H9 (cell line): ENCODE results near the gene ASCL3. TPM values are rescaled to one million over a fixed set of nuclear protein-coding genes. Genes with fewer than 3 reads are reported as not detected.

ENCODE experiments used
- DNase-seq: peaks from one replicate; pipeline ENCODE4 v3.0.0-alpha.2; 2017
- H2AFZ ChIP-seq: one replicate; pipeline ENCODE4 v1.6.1; 2013; ENCODE audit warnings: mild to moderate bottlenecking, low read length, control low read depth, moderate library complexity
- H2AK5ac ChIP-seq: 2 replicates; pipeline ENCODE4 v1.6.1; 2013; ENCODE audit warnings: low read length, control low read depth, mixed read lengths; ENCODE audit not compliant: insufficient read length
- H2BK120ac ChIP-seq: one replicate; pipeline ENCODE4 v1.6.1; 2013; ENCODE audit warnings: low read depth, mild to moderate bottlenecking, low read length, control low read depth, inconsistent platforms; ENCODE audit not compliant: poor library complexity, severe bottlenecking
- H2BK12ac ChIP-seq: 2 replicates; pipeline ENCODE4 v1.6.1; 2013; ENCODE audit warnings: low read length, control low read depth, mixed read lengths, low read depth; ENCODE audit not compliant: insufficient read length
- H2BK15ac ChIP-seq: 2 replicates; pipeline ENCODE4 v1.6.1; 2013; ENCODE audit warnings: low read depth, low read length, control low read depth
- H2BK20ac ChIP-seq: one replicate; pipeline ENCODE4 v1.6.1; 2013; ENCODE audit warnings: low read depth, mild to moderate bottlenecking, low read length, control low read depth, inconsistent platforms; ENCODE audit not compliant: poor library complexity, severe bottlenecking
- H2BK5ac ChIP-seq: 2 replicates; pipeline ENCODE4 v1.6.1; 2013; ENCODE audit warnings: low read length, control low read depth, mixed read lengths; ENCODE audit not compliant: insufficient read length
- H3K14ac ChIP-seq: 2 replicates; pipeline ENCODE4 v1.6.1; 2013; ENCODE audit warnings: low read length, control low read depth; ENCODE audit not compliant: insufficient read depth
- H3K18ac ChIP-seq: 2 replicates; pipeline ENCODE4 v1.6.1; 2013; ENCODE audit warnings: low read depth, mild to moderate bottlenecking, mixed read lengths, low read length, control low read depth; ENCODE audit not compliant: insufficient read length
- H3K23ac ChIP-seq: 2 replicates; pipeline ENCODE4 v1.6.1; 2013; ENCODE audit warnings: low read length, control low read depth, mixed read lengths, low read depth; ENCODE audit not compliant: insufficient read length
- H3K23me2 ChIP-seq: 2 replicates; pipeline ENCODE4 v1.6.1; 2013; ENCODE audit warnings: low read depth, mild to moderate bottlenecking, mixed read lengths, low read length, control low read depth; ENCODE audit not compliant: insufficient read length, poor library complexity, severe bottlenecking
- H3K27ac ChIP-seq: 2 replicates; pipeline ENCODE4 v1.5.1; 2013; ENCODE audit warnings: low read length, control low read depth, mixed read lengths, low read depth; ENCODE audit not compliant: insufficient read length
- H3K27me3 ChIP-seq: 2 replicates; pipeline ENCODE4 v1.6.1; 2013; ENCODE audit warnings: low read length, control low read depth, inconsistent platforms; ENCODE audit not compliant: insufficient read depth
- H3K4ac ChIP-seq: 2 replicates; pipeline ENCODE4 v1.6.1; 2013; ENCODE audit warnings: low read depth, mild to moderate bottlenecking, control low read depth, inconsistent platforms, low read length, moderate library complexity
- H3K4me1 ChIP-seq: 2 replicates; pipeline ENCODE4 v1.6.1; 2013; ENCODE audit warnings: low read length, control low read depth, inconsistent platforms; ENCODE audit not compliant: insufficient read depth
- H3K4me2 ChIP-seq: 2 replicates; pipeline ENCODE4 v1.6.1; 2013; ENCODE audit warnings: low read length, control low read depth, mixed read lengths; ENCODE audit not compliant: insufficient read length, insufficient read depth
- H3K56ac ChIP-seq: 2 replicates; pipeline ENCODE4 v1.6.1; 2013; ENCODE audit warnings: low read depth, mild to moderate bottlenecking, mixed read lengths, low read length, control low read depth; ENCODE audit not compliant: insufficient read length
- H3K79me1 ChIP-seq: 2 replicates; pipeline ENCODE4 v1.6.1; 2013; ENCODE audit warnings: low read depth, mild to moderate bottlenecking, moderate library complexity, low read length, control low read depth, inconsistent platforms; ENCODE audit not compliant: insufficient read depth, poor library complexity, severe bottlenecking
- H3K79me2 ChIP-seq: 2 replicates; pipeline ENCODE4 v1.6.1; 2013; ENCODE audit warnings: low read length, control low read depth, inconsistent platforms; ENCODE audit not compliant: insufficient read depth
- H3K9ac ChIP-seq: 2 replicates; pipeline ENCODE4 v1.6.1; 2013; ENCODE audit warnings: low read length, control low read depth, mixed read lengths; ENCODE audit not compliant: insufficient read length; ENCODE audit errors: extremely low read depth
- H3K9me3 ChIP-seq: one replicate; pipeline ENCODE4 v1.6.1; 2013; ENCODE audit warnings: low read depth, low read length, inconsistent platforms; ENCODE audit not compliant: control insufficient read depth
- H3T11ph ChIP-seq: one replicate; pipeline ENCODE4 v1.6.1; 2013; ENCODE audit warnings: mild to moderate bottlenecking, low read length, control low read depth, inconsistent platforms
- H4K20me1 ChIP-seq: one replicate; pipeline ENCODE4 v1.6.1; 2013; ENCODE audit not compliant: control insufficient read depth, insufficient read length, insufficient read depth
- H4K5ac ChIP-seq: 2 replicates; pipeline ENCODE4 v1.6.1; 2013; ENCODE audit warnings: low read depth, mild to moderate bottlenecking, mixed read lengths, low read length, control low read depth; ENCODE audit not compliant: insufficient read length
- H4K8ac ChIP-seq: replicated peaks from 2 replicates; pipeline ENCODE4 v1.6.1; 2013; ENCODE audit warnings: low read length, control low read depth, mixed read lengths, low read depth; ENCODE audit not compliant: insufficient read length
- H4K91ac ChIP-seq: 2 replicates; pipeline ENCODE4 v1.6.1; 2013; ENCODE audit warnings: low read depth, mild to moderate bottlenecking, moderate library complexity, mixed read lengths, low read length, control low read depth; ENCODE audit not compliant: insufficient read length
- H3K27ac Mint-ChIP-seq, 3 experiments: 2 replicates in 2 of 3; 3 replicates in 1 of 3; pipeline ENCODE4 v1.8.0; 2020 to 2021; ENCODE audit warnings: mixed read lengths in 3 of 3, mild to moderate bottlenecking in 1 of 3, moderate library complexity in 1 of 3
- H3K27me3 Mint-ChIP-seq: 2 replicates; pipeline ENCODE4 v1.8.0; 2021; ENCODE audit warnings: low read depth, mild to moderate bottlenecking, moderate library complexity, mixed read lengths
- H3K36me3 Mint-ChIP-seq, 3 experiments: 2 replicates in 2 of 3; 3 replicates in 1 of 3; pipeline ENCODE4 v1.8.0; 2020 to 2021; ENCODE audit warnings: low read depth in 3 of 3, mixed read lengths in 3 of 3; ENCODE audit not compliant: insufficient read depth in 1 of 3
- H3K4me1 Mint-ChIP-seq, 2 experiments: 2 replicates each; pipeline ENCODE4 v1.8.0; 2020; ENCODE audit warnings: mixed read lengths in 2 of 2
- H3K4me3 Mint-ChIP-seq, 2 experiments: 2 replicates in 1 of 2; 3 replicates in 1 of 2; pipeline ENCODE4 v1.8.0; 2020 to 2021; ENCODE audit warnings: mild to moderate bottlenecking in 2 of 2, mixed read lengths in 2 of 2, moderate library complexity in 1 of 2
- H3K9me3 Mint-ChIP-seq, 2 experiments: 2 replicates in 1 of 2; 3 replicates in 1 of 2; pipeline ENCODE4 v1.8.0; 2020; ENCODE audit warnings: mild to moderate bottlenecking in 2 of 2, mixed read lengths in 2 of 2, moderate library complexity in 1 of 2
- WGBS: extraction: QIAGEN DNeasy Blood & Tissue Kit; methylation state at CpG from one replicate; pipeline ENCODE4 v1.1.7; 2013; ENCODE audit warnings: missing lambda C conversion rate, low lambda C conversion rate, mixed read lengths; ENCODE audit not compliant: insufficient read length; ENCODE audit errors: extremely low coverage; 5-methylcytosine and 5-hydroxymethylcytosine counted together
- total RNA-seq: library from RNA; stranded (reverse); gene quantifications from 2 replicates; pipeline ENCODE4 v1.2.1, GENCODE V29; 2021
- TF ChIP-seq, protein P1 (sequence below): fragments of 200-600 bp; sonication (generic); conservative IDR thresholded peaks from 3 replicates; pipeline ENCODE4 v1.8.0; 2021; ENCODE audit warnings: antibody characterized with exemption, mild to moderate bottlenecking

ASCL3 gene
- total RNA-seq, 1 experiment from 2014 or later: not detected

DNA sequence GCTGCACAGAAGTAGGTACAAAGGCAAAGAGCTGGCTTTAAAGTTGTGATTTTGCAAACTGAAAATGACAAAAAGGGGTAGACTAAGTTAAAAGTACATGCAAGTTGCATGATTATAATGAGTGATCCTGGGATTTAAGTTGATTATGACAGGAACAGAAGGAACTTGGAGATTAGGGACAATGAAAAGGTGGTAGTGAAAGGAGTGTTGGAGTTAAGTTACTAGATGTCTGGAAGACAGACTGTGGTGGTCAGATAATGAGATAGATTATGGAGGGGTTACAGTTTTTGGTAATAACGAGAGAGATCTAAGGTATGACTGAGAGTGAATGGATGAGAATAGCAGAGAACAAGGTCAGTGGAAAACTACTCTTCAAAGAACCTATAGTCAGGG lies 29.1 kb upstream of the ASCL3 start:
- Histone ChIP-seq H2AK5ac (no peak overlapping the region), H2AFZ (no peak overlapping the region), H3K56ac (no peak overlapping the region), H3K27me3 (no peaks in the 10 kb centered on the region), H3K79me2 (no peaks in the 10 kb centered on the region), H4K20me1 (no peaks in the 10 kb centered on the region), H3K23ac (no peak overlapping the region), H4K91ac (no peak overlapping the region), H3K9me3 (no peaks in the 10 kb centered on the region), H3K4ac (no peak overlapping the region), H3K4me1 (no peaks in the 10 kb centered on the region), H2BK120ac (no peak overlapping the region), H3K18ac (no peak overlapping the region), H2BK12ac (no peak overlapping the region), H3K79me1 (no peaks in the 10 kb centered on the region), H4K5ac (no peak overlapping the region), H3K27ac (no peak overlapping the region), H2BK20ac (no peak overlapping the region), H3K9ac (no peak overlapping the region), H2BK5ac (no peak overlapping the region), H3T11ph (no peak overlapping the region), H2BK15ac (no peak overlapping the region), H3K23me2 (no peaks in the 10 kb centered on the region), H3K14ac (no peak overlapping the region), H4K8ac (no peak overlapping the region), H3K4me2 (no peak overlapping the region)
- Mint-ChIP-seq H3K36me3 (peaks cover 0 to 6% (median under 1%) of the 10 kb centered on the region in 3 experiments; a peak in 4 of 7 replicates), H3K9me3 (peaks cover under 1 to 5% of the 10 kb centered on the region in 2 experiments; a peak in 1 of 5 replicates), H3K27me3 (no peaks in the 10 kb centered on the region; the same call in 1 of the 2 replicates), H3K4me1 (no peaks in the 10 kb centered on the region), H3K4me3 (no peak overlapping the region), H3K27ac (no peak overlapping the region)
- TF ChIP-seq, protein P1, sequence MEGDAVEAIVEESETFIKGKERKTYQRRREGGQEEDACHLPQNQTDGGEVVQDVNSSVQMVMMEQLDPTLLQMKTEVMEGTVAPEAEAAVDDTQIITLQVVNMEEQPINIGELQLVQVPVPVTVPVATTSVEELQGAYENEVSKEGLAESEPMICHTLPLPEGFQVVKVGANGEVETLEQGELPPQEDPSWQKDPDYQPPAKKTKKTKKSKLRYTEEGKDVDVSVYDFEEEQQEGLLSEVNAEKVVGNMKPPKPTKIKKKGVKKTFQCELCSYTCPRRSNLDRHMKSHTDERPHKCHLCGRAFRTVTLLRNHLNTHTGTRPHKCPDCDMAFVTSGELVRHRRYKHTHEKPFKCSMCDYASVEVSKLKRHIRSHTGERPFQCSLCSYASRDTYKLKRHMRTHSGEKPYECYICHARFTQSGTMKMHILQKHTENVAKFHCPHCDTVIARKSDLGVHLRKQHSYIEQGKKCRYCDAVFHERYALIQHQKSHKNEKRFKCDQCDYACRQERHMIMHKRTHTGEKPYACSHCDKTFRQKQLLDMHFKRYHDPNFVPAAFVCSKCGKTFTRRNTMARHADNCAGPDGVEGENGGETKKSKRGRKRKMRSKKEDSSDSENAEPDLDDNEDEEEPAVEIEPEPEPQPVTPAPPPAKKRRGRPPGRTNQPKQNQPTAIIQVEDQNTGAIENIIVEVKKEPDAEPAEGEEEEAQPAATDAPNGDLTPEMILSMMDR: no peak
- WGBS: no CpG with 5 or more reads among the region's 1 CpG
- no peak for DNase-seq
